Breast epithelium (tissue), 3 donors: ENCODE data around the gene ZFP36L1.

Experiments
- CTCF ChIP-seq, 3 donors: fragments of 450-650 bp; IDR thresholded peaks; one replicate each; pipeline ENCODE4 v1.5.1; 2016 to 2017; ENCODE audit warnings: antibody characterized with exemption in 3 of 3, mild to moderate bottlenecking in 3 of 3, moderate library complexity in 3 of 3
- POLR2A ChIP-seq: fragments of 450-650 bp; IDR thresholded peaks from one replicate; pipeline ENCODE4 v1.6.1; 2016; ENCODE audit warnings: antibody characterized with exemption, mild to moderate bottlenecking, moderate library complexity
- POLR2AphosphoS5 ChIP-seq, 3 donors: sonication (generic); formaldehyde crosslinking; IDR thresholded peaks; one replicate each; pipeline ENCODE4 v1.6.1; 2017; ENCODE audit warnings: antibody characterized with exemption in 3 of 3

GRCh38 chr14:68739701-68740100 is 53.2 kb downstream of the ZFP36L1 start:
- TF ChIP-seq CTCF (IDR thresholded peaks at IDR 0.05) (no peak), POLR2AphosphoS5 (IDR thresholded peaks at IDR 0.05) (no peak), POLR2A (no peak)
